ENCODE data around the gene GORASP2.

DNA sequence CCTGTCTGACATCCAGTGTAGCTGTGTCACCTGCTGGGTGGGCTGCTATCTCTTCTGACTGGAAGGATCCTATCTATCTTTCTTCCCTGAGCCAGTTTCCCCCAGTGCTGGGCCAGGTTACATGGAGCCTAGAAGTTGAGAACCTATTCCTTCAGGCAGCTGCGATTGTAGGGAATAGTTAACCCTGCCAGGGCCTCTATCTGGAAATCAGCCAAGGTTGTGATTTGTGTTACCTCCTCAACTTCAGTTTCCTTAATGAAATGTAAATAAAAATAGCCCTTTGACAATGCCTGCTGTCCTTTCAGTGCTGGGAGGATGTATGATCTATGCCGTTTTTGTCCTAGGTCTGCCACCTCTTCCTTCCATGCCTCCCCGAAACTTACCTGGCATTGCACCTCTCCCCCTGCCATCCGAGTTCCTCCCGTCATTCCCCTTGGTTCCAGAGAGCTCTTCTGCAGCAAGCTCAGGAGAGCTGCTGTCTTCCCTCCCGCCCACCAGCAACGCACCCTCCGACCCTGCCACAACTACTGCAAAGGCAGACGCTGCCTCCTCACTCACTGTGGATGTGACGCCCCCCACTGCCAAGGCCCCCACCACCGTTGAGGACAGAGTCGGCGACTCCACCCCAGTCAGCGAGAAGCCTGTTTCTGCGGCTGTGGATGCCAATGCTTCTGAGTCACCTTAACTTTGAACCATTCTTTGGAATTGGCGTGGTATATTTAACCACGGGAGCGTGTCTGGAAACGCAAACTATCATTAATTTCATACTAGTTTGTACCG lies 36.6 kb downstream of the GORASP2 start:
- TF ChIP-seq, protein P1, sequence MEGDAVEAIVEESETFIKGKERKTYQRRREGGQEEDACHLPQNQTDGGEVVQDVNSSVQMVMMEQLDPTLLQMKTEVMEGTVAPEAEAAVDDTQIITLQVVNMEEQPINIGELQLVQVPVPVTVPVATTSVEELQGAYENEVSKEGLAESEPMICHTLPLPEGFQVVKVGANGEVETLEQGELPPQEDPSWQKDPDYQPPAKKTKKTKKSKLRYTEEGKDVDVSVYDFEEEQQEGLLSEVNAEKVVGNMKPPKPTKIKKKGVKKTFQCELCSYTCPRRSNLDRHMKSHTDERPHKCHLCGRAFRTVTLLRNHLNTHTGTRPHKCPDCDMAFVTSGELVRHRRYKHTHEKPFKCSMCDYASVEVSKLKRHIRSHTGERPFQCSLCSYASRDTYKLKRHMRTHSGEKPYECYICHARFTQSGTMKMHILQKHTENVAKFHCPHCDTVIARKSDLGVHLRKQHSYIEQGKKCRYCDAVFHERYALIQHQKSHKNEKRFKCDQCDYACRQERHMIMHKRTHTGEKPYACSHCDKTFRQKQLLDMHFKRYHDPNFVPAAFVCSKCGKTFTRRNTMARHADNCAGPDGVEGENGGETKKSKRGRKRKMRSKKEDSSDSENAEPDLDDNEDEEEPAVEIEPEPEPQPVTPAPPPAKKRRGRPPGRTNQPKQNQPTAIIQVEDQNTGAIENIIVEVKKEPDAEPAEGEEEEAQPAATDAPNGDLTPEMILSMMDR (conservative IDR thresholded peaks at IDR 0.05; ENCODE audit: low read depth, low read length): no peak
- no peak for TF ChIP-seq CHD1 (IDR thresholded peaks at IDR 0.05; ENCODE audit: low read depth, low read length)
- no peak for TF ChIP-seq POLR2A (IDR thresholded peaks at IDR 0.05; ENCODE audit: low read depth, low read length)
- TF ChIP-seq MAZ (IDR thresholded peaks at IDR 0.05; ENCODE audit: borderline replicate concordance, low read depth, low read length): no peak
- TF ChIP-seq MXI1 (IDR thresholded peaks at IDR 0.05; ENCODE audit: borderline replicate concordance, low read depth, low read length): no peak
- TF ChIP-seq FOS (IDR thresholded peaks at IDR 0.05; ENCODE audit: low read depth, low read length): no peak
- no peak for TF ChIP-seq BHLHE40 (IDR thresholded peaks at IDR 0.05; ENCODE audit: low read depth, low read length)
- no peak for TF ChIP-seq RAD21 (IDR thresholded peaks at IDR 0.05; ENCODE audit: low read length)
- no peak for TF ChIP-seq CEBPB (IDR thresholded peaks at IDR 0.05; ENCODE audit: low read depth, low read length)
- no peak for TF ChIP-seq RFX5 (IDR thresholded peaks at IDR 0.05; ENCODE audit: low read depth, low read length)
- TF ChIP-seq RCOR1 (IDR thresholded peaks at IDR 0.05; ENCODE audit: insufficient replicate concordance, low read length): no peak
